Vagina (tissue), 2 donors: ENCODE results near the gene MS4A10.

ENCODE experiments used
- POLR2A ChIP-seq, 2 donors: fragments of 450-650 bp; IDR thresholded peaks; one replicate each; pipeline ENCODE4 v1.6.1; 2017; ENCODE audit warnings: antibody characterized with exemption in 2 of 2, mild to moderate bottlenecking in 2 of 2, moderate library complexity in 2 of 2
- POLR2AphosphoS5 ChIP-seq, 2 donors: sonication (generic); formaldehyde crosslinking; IDR thresholded peaks; one replicate each; pipeline ENCODE4 v1.9.0; 2017; ENCODE audit warnings: antibody characterized with exemption in 2 of 2, mild to moderate bottlenecking in 2 of 2, low read depth in 1 of 2; ENCODE audit not compliant: insufficient read depth in 1 of 2

- TF ChIP-seq POLR2A (IDR thresholded peaks at IDR 0.05): no peak
- TF ChIP-seq POLR2AphosphoS5 (IDR thresholded peaks at IDR 0.05; ENCODE audit: insufficient read depth in 1 of 2, low read depth in 1 of 2): no peak
Observed at GRCh38 chr11:60761436-60762190, 23.5 kb upstream of the MS4A10 start.
